Activated CD4-positive, CD25-positive, alpha-beta regulatory T cell treated with anti-CD3 and anti-CD28 coated beads, Interleukin-2, amount 50 U/mL, for 16 hours (primary cell): ENCODE data around the gene LMTK3.

Source experiments
- DNase-seq: peaks from one replicate; pipeline ENCODE4 v3.0.0-alpha.2; 2020; ENCODE audit warnings: low read depth, low spot score

The LMTK3 gene

GRCh38 chr19:48470856-48471255, 40.8 kb downstream of the LMTK3 start:
- DNase-seq, result no peak

GRCh38 chr19:48469934-48470680, 41.5 kb downstream of the LMTK3 start:
- DNase-seq, result no peak

- DNase-seq, result peak; percentile 32
Measured at GRCh38 chr19:48469289-48469881, 42.2 kb downstream of the LMTK3 start, which contains the start of gene CYTH2. Gene CYTH2 (plus strand): TSS chr19:48469369. CDS start chr19:48469508, 139 bp downstream.

GRCh38 chr19:48468772-48469288, 42.8 kb downstream of the LMTK3 start:
- peak; percentile 100 for DNase-seq

- no peak for DNase-seq
Measured at GRCh38 chr19:48466561-48467325, 44.9 kb downstream of the LMTK3 start.

GRCh38 chr19:48465215-48465614, 46.4 kb downstream of the LMTK3 start:
- no peak for DNase-seq

GRCh38 chr19:48461982-48462655, 49.5 kb downstream of the LMTK3 start:
- no peak for DNase-seq

GRCh38 chr19:48461651-48461981, 50.0 kb downstream of the LMTK3 start:
- no peak for DNase-seq

GRCh38 chr19:48458016-48458415, 53.6 kb downstream of the LMTK3 start:
- no peak for DNase-seq

GRCh38 chr19:48456864-48457263, 54.8 kb downstream of the LMTK3 start:
- no peak for DNase-seq

- DNase-seq, result no peak
Measured at GRCh38 chr19:48455908-48456562, 55.6 kb downstream of the LMTK3 start.

GRCh38 chr19:48455171-48455907, 56.3 kb downstream of the LMTK3 start, which contains the start of gene KCNJ14:
Gene KCNJ14 (plus strand): TSS chr19:48455574. CDS start chr19:48461725, 6,151 bp downstream.
- no peak for DNase-seq

GRCh38 chr19:48454150-48454730, 57.4 kb downstream of the LMTK3 start:
- no peak for DNase-seq

- DNase-seq, result no peak
Measured at GRCh38 chr19:48452289-48453190, 59.1 kb downstream of the LMTK3 start.

- DNase-seq, result no peak
Measured at GRCh38 chr19:48451624-48452023, 60.0 kb downstream of the LMTK3 start.

GRCh38 chr19:48450863-48451262, 60.8 kb downstream of the LMTK3 start:
- DNase-seq, result no peak

- no peak for DNase-seq
Measured at GRCh38 chr19:48450441-48450840, 61.2 kb downstream of the LMTK3 start.

GRCh38 chr19:48448563-48448962, 63.1 kb downstream of the LMTK3 start:
- no peak for DNase-seq

GRCh38 chr19:48446579-48446978, 65.1 kb downstream of the LMTK3 start:
- no peak for DNase-seq
